HG02970 (cell line): ENCODE measurements around the gene SLC25A48.

Source experiments
- ATAC-seq: cut with Tn5 transposase; IDR thresholded peaks from one replicate; pipeline ENCODE4 v1.9.1; 2021; ENCODE audit warnings: mild to moderate bottlenecking, moderate library complexity, moderate number of reproducible peaks; ENCODE audit not compliant: unreplicated experiment, low FRiP score

The SLC25A48 gene

DNA sequence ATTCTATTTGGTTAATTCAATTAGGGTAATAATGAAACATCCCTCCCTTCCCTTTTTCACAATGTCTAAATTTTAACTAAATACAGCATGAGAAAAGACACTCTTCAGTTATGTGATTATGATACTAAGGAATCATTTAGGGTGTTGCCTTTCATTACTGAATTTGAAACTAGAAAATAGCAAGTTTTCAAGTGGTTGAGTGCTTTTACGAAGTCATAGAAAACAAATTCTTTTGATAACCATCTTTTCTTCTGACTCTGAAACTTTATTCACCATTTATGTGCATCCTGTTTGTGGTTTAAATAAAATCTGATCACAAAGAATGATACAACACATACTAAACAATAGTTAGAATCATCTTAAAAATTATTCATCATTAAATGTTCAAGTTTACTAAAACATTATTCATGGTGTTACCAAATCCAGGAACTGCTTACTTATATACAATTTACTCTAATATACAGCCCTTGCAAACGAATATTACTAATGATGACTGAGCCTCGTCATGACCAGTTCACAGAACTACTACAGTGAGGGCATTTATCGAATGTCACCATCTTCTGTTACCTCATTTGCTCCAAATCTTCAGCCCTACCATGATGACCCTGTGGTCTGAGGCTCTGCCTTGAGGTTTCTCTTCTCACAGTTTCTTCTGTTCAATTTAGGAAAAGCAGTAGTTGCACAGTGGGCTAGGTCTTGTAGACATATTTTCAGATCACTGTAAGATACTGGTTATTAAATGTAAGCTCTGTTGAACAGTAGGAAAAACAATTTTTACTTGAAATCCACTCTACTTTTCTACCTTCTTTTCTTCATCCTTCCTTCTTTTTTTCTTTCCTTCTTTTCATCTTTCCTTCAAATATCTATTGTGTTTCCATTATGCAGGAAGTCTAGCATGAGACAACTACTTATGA is 79.5 kb downstream of the SLC25A48 start:
- ATAC-seq = no peak

- ATAC-seq = no peak
Measured at GRCh38 chr5:135915466-135916001, 81.1 kb downstream of the SLC25A48 start.

GRCh38 chr5:135916638-135917263 is 82.3 kb downstream of the SLC25A48 start:
- no peak for ATAC-seq

- ATAC-seq = no peak
Measured at GRCh38 chr5:135920199-135920598, 85.7 kb downstream of the SLC25A48 start.

DNA sequence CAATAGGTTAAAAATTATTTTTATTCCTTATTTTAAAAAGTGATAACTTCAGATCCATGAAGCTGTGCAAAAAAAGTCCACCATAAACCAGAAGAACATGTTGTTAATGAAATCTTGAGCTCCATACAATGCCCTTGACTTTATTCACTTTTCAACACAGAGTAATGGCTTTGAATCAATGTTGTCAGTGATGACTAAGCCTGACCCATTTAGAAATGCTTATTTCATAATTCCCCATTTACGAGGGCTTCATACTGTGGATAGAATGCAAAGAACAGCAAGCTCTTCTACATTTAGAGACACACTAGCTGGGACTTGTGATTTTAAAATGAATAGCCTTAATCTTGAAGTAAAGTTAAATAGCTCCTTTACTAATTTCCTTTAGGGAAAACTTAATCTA is 86.9 kb downstream of the SLC25A48 start:
- no peak for ATAC-seq

GRCh38 chr5:135930029-135930948 is 95.8 kb downstream of the SLC25A48 start:
- ATAC-seq = no peak

DNA sequence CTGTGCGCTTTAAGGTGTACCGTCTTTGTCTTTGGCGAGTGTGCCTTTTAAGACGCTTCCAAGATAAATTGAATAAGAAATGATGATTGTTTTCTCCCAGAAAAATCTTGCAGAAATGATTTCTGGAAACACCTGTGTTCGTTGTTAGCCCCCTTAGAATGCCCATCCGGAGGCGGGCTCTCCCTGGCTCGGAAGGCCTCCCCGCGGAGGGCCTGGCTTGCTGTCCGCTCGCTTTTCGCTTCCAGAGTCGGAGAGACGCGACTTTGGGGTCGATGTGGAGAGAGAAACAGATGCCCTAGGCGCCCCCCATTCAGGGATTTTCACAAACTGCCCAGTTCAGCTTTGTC is 96.5 kb downstream of the SLC25A48 start:
- ATAC-seq = no peak

DNA sequence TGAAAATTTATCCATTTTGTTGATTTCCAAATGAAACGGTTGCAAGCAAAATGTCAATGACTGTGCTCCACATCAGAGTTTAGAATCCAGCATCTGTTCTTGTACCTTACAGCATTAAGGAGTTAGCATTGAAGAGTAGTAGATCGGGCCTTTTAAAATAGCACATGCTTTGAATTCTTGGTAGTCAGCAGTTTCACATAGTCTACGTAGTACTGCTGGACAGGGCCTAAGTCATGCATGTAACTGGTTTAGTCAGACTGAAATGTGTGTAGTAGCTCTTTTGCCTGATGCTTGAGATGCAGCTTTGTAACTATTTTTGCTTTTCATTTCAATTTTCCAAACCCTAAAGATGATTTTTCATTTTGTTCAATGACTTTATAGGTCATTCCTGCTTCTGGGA is 100.5 kb downstream of the SLC25A48 start:
- ATAC-seq = no peak

- ATAC-seq = no peak
Measured at GRCh38 chr5:135937245-135937911, 102.9 kb downstream of the SLC25A48 start.
